HL-60 (cell line): ENCODE data around the gene BHMT2.

Experiments used
- DNase-seq, 2 experiments: peaks; one replicate each; pipeline ENCODE4 v3.0.0-alpha.2; 2010 to 2020; ENCODE audit warnings: low read depth in 1 of 2, low spot score in 1 of 2
- H3K27ac ChIP-seq: fragments of 250-450 bp; sonication (Bioruptor Pico); replicated peaks from 2 replicates; pipeline ENCODE4 v1.5.1; 2020; ENCODE audit warnings: mild to moderate bottlenecking, moderate library complexity
- H3K27me3 ChIP-seq: fragments of 250-450 bp; sonication (Bioruptor Pico); 2 replicates; pipeline ENCODE4 v1.5.1; 2021; ENCODE audit warnings: mild to moderate bottlenecking, moderate library complexity; ENCODE audit not compliant: insufficient read depth, poor library complexity, severe bottlenecking
- H3K4me3 ChIP-seq: replicated peaks from 2 replicates; pipeline ENCODE4 v1.5.1; 2011; ENCODE audit warnings: mild to moderate bottlenecking, control low read depth, low read length; ENCODE audit not compliant: insufficient read depth
- CTCF ChIP-seq: IDR thresholded peaks from one replicate; pipeline ENCODE4 v1.5.1; 2011; ENCODE audit warnings: low read length, control low read depth, inconsistent platforms; ENCODE audit not compliant: insufficient read depth
- GABPA ChIP-seq: IDR thresholded peaks from 2 replicates; pipeline ENCODE4 v1.6.1; 2012; ENCODE audit warnings: low read depth
- POLR2AphosphoS5 ChIP-seq: IDR thresholded peaks from 2 replicates; pipeline ENCODE4 v1.6.1; 2012; ENCODE audit warnings: low read depth
- REST ChIP-seq: IDR thresholded peaks from 2 replicates; pipeline ENCODE4 v1.6.1; 2012; ENCODE audit warnings: low read depth; ENCODE audit not compliant: insufficient replicate concordance
- SPI1 ChIP-seq: IDR thresholded peaks from 2 replicates; pipeline ENCODE4 v1.6.1; 2012; ENCODE audit warnings: low read depth, mild to moderate bottlenecking, borderline replicate concordance

Gene BHMT2

GRCh38 chr5:79032031-79032695, 37.4 kb upstream of the BHMT2 start:
- H3K4me3 ChIP-seq = no peak overlapping the region
- TF ChIP-seq GABPA (no peak), POLR2AphosphoS5 (no peak), CTCF (no peak), SPI1 (no peak), REST (no peak)
- DNase-seq = no peak
- H3K27me3 ChIP-seq = no peaks in the 10 kb centered on the region
- H3K27ac ChIP-seq = no peak overlapping the region

GRCh38 chr5:79032782-79033181, 36.8 kb upstream of the BHMT2 start:
- TF ChIP-seq REST (no peak), GABPA (no peak), CTCF (no peak), POLR2AphosphoS5 (no peak), SPI1 (no peak)
- Histone ChIP-seq H3K27ac (no peak overlapping the region), H3K4me3 (no peak overlapping the region), H3K27me3 (no peaks in the 10 kb centered on the region)
- no peak for DNase-seq

- Histone ChIP-seq H3K4me3 (no peak overlapping the region), H3K27me3 (no peaks in the 10 kb centered on the region), H3K27ac (no peak overlapping the region)
- DNase-seq = no peak
- no peak for TF ChIP-seq REST
- no peak for TF ChIP-seq CTCF
Measured at GRCh38 chr5:79035237-79035636, 34.3 kb upstream of the BHMT2 start.
